HG03558 (cell line): ENCODE results near the gene RPL32.
"Not testable (repeated sequence)": the region's sequence is repeated elsewhere in the genome, so short reads cannot be mapped to it uniquely, and the experiment has no call there.

ENCODE experiments used
- ATAC-seq: cut with Tn5 transposase; IDR thresholded peaks from one replicate; pipeline ENCODE4 v1.9.1; 2021; ENCODE audit warnings: moderate number of reproducible peaks; ENCODE audit not compliant: unreplicated experiment; ENCODE audit errors: extremely low read depth

RPL32 gene

DNA sequence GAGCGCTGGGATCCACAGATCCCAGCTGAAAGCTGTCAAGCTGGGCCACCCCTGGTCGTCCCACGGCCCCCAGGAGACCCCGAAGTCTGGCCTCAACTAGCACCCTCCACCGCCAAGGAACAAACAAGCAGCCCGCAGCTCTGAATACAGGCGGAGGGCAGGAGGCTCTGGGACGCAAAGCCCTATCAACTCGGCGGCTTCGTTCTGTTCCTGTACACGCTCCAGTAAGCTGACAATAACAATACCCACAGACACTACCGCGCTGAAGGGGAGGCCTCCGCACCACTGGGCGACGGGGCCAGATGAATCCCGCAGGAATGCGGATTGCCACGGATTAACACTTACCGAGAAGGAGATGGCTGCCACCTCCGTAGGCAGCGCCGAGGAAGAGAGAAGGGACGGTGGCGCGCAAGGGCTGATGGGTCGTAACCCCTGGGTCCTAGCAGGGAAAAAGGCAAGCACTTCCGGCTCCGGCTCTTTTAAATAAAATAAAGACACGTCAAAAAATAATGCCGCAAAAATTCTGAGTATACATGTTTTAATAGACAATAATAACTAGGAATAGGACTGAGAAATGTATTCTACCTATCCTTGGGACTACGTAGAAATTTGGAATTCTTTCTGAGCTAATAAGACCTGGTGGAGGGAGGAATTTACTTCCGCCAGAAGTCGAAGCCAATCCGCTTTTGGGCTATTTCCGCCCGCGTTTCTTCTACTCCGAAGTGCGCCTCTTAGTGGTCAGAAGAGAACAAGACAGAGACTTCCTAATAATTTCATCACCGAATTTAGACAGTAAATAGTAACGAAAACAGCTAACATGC, at the start of gene RPL32:
TSS of gene RPL32 (minus strand) at position 417 of the 821 bp plus-strand sequence. CDS start 1,328 bp downstream, outside the sequence.
- ATAC-seq: peak; percentile 63

DNA sequence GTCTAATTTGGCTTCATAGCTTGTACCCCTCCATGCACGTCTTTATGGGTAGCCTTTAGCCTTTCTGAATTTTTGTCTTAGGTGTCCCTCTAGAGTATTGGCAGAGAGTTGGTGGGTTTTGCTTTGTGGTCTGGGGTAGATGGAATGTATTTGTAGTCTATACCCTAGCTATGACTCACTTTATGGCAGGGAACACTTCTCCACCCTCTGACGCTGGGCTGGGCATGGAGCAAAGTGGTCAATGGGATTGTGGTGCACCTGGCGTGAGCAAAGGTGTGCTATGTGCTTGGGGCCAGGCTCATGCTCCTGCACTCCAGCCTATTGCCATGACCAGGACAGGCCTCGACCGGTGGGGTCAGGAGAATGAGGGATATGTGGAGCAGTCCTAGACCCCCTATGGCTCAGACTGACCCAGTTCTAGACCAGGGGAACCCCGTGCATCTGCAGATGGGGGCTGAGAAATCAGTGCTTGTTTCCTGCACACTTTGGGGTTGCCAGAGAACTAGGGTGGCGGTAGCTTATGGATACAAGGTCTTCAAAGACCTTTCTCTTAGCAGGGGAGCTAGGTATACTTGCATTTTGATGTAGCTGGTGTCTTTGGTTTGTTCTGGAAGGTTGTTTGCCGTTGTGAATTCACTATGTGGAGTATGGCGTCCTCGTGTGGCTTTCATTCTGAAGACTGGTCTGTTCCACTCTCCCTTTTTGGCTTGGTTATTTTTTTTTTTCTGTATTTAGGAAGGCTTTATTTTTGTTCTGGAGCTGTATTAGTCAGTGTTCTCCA, 49.4 kb upstream of the RPL32 start:
- no peak for ATAC-seq

- no peak for ATAC-seq
These were observed 45.4 kb upstream of the RPL32 start for GRCh38 chr3:12886736-12887135.

GRCh38 chr3:12886106-12886679, 44.8 kb upstream of the RPL32 start:
- no peak for ATAC-seq

DNA sequence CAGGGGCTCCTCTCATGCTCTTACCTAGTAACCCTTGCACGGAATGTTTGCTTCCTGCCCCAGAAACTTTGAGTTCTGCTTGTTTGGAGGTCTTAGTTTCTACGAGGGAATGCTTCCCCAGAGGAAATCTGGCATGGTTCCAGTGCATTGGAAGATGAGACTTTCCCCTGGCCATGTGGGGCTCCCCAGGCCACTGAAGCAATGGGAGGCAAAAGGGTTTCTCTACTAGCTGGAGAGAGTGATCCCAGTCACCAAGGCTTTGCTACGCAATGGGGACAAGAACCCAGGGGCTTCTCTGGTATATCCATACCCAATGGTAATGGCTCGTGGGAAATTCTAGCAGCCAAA, 44.2 kb upstream of the RPL32 start:
- ATAC-seq: no peak

DNA sequence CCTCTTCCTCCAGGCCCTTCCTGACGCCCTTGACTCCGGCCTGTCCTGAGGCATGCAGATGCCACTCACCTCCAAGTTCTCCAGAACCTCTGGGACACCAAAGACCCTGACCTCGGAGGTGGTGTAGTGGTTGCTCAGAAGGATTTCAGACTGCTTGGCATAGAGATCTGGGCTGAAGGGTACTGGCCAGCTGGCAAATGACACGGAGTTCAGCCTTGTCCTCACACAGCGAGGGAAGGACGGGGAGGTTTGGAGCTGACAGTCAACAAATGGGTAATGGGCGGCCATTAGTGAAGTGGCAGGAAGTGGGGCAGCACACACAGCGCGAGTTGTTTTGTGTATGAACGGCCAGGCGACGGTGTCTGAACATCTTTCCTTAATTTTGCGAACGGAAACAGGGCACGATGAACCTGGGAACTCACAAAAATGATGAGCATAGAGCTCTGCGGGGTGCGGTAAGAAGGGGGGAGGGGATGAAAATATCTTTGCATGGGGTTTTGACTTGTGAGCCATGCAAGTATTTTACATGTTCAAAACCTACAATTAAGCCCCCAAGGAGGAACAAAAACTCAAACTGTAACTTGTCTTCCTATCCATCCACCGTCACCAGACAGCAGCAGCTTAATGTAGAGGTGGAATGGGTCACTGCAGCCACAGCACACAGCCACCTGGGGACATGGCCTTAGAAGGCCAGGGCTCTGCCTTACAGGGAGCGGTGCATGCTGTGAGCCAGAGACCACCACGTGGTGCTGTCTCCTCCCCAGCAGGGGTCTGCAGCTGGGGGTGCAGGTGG, 43.6 kb upstream of the RPL32 start:
- ATAC-seq: no peak

GRCh38 chr3:12884186-12884680, 42.9 kb upstream of the RPL32 start:
- no peak for ATAC-seq

DNA sequence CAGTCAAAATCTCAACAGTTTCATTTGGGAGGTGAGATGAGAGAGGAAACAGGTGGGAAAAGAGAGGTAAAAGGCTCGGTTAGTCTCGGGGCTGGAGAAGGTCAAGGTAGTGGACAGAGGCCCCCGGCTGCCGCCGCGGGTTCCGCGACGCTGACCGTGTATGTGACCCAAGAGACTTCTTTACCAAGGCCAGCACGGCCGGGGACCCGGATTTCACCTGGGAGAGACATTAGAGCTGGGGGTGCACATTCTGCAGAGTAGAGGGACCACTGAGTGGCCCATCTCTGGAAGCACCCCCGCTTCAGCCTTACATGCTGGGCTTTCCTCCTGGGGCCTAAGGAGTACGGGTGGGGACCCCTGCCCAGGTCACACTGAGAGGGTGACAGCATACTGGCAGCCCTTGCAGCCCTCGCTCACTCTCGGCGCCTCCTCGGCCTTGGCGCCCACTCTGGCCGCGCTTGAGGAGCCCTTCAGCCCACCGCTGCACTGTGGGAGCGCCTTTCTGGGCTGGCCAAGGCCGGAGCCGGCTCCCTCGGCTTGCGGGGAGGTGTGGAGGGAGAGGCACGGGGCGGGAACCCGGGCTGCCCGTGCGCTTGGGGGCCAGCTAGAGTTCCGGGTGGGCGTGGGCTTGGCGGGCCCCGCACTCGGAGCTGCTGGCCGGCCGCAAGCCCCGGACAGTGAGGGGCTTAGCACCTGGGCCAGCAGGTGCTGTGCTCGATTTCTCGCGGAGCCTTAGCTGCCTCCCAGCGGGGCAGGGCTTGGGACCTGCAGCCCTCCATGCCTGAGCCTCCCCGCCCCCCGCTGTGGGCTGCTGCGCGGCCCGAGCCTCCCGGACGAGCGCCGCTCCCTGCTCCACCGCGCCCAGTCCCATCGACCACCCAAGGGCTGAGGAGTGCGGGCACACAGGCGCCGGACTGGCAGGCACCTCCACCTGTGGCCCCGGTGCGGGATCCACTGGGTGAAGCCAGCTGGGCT, 41.3 kb upstream of the RPL32 start:
- no peak for ATAC-seq

DNA sequence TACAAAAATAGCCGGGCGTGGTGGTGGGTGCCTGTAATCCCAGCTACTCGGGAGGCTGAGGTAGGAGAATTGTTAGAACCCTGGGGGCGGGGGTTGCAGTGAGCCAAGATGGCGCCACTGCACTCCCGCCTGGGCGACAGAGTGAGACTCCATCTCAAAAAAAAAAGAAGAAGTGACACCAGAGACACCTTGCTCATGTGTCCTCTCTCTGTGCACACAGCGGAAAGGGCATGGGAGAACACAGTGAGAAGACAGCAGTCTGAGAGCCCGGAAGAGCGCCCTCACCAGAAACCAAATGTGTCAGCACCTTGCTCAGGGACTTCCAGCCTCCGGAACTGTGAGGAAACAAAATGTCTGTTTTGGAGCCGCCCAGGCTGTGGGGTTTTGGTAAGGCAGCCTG, 40.5 kb upstream of the RPL32 start:
- not testable (repeated sequence) for ATAC-seq

- no peak for ATAC-seq
These were observed 37.9 kb upstream of the RPL32 start for GRCh38 chr3:12879191-12879815.

- ATAC-seq: not testable (repeated sequence)
These were observed 37.4 kb upstream of the RPL32 start for GRCh38 chr3:12878758-12879157.

GRCh38 chr3:12878141-12878574, 36.8 kb upstream of the RPL32 start:
- no peak for ATAC-seq

DNA sequence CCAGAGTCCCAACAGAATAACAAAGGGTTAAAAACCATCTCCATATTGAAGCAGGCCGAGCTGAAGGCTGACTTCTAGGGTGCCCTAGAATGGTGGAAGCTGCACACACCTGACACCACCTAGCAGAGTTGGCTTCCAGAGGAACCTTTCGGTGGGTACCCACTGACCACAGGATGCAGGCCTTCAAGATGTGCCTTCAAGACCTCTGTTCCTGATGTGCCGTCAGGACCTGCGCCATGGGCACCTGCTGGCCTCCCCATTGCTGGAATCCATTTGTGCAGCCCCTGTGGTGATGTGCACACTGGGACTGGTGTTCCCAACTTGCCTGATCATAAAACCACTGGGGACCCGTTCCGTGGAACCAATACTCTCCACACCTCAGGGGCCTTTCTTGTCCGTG, 35.7 kb upstream of the RPL32 start:
- ATAC-seq: no peak

DNA sequence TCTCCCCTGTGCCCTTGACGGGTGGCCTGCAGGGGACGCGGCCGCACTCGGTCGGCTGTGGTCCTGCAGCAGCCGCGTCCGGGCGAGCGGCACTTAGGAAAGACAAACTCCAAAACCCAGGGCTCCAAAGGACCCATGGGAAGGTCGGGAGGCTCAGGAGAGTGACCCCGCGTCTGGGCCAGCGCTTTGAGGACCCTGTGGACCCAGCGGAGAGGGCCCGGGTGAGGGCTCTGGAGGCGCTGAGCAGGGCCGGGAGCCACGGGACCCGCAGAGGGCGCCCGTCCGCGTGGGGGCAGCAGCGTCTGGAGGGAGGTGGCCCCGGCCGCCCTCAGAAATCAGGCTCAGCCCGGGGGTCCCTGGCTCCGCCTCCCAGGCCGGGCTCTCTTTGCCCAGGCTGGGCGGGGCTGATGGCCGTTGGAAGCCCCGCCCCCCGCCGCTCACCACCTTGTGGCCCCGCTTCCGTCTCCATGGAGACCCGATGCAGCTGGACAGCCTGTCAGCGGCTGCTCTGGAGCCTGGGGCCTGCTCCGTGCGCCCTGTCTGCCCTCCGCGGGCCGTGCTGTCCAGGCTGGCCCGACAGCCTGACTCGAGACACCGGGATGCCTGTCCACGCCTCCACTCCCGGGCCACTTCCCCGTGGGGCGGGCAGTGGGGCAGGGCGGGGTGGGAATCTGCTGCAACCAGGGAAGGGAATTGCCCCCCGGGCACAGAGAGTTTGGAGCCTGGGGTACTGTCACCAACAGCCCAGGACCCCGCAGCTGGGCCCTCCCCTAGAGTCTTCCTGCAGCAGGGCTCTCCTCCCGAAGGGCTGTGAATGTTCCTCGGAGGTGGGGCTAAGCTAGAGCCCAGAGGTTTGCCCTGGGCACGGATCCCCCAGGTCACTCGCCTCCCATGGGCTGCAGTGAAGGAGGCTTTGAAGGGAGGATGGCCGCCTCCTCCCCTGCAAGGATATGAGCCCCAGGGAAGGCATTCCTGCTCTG, 34.8 kb upstream of the RPL32 start:
- no peak for ATAC-seq

GRCh38 chr3:12871404-12871983, 30.1 kb upstream of the RPL32 start:
- ATAC-seq: no peak

DNA sequence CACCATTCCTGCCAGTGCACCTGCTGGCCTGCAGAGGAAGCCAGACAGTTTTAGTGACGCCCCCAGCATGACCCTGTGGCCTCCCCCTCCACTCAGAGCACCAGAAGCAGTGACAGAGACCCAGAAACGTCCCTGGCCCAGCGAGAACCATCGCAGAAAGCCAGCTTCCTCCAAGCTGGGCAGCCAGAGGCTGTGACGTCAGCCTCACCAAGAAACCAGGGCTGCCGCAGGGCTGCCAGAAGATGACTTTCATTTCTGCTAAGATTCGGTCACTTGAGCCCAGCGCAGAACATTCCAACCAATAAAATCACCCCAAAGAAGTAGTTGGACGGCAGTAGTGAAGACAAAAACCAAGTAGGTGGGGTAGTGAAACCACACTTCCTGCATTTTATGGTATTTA, 29.6 kb upstream of the RPL32 start:
- ATAC-seq: no peak

- ATAC-seq: no peak
These were observed 27.8 kb upstream of the RPL32 start for GRCh38 chr3:12869035-12869621.
